Ramos (cell line): ENCODE data around the gene ATP4B.

ENCODE experiments used
- in situ Hi-C: fragments of 300-500 bp; cut with MboI; formaldehyde crosslinking; loops from one replicate; pipeline ENCODE4 v1.14.3; 2022; ENCODE audit warnings: low sequenced_read_pairs; ENCODE audit not compliant: unreplicated experiment

ATP4B gene

GRCh38 chr13:113656831-113657671, 947 bp downstream of the ATP4B start:
- in situ Hi-C loops = no loop called here

- in situ Hi-C loops = no loop called here
Observed at GRCh38 chr13:113656003-113656588, 1.9 kb downstream of the ATP4B start.

GRCh38 chr13:113655346-113656002, 2.5 kb downstream of the ATP4B start:
- in situ Hi-C loops = no loop called here

- in situ Hi-C loops = no loop called here
Observed at GRCh38 chr13:113654591-113655345, 3.2 kb downstream of the ATP4B start.

- in situ Hi-C loops = no loop called here
Observed at GRCh38 chr13:113654175-113654560, 3.8 kb downstream of the ATP4B start.

GRCh38 chr13:113653264-113654174, 4.5 kb downstream of the ATP4B start:
- in situ Hi-C loops = no loop called here

GRCh38 chr13:113652404-113653263, 5.4 kb downstream of the ATP4B start:
- in situ Hi-C loops = no loop called here

- in situ Hi-C loops = no loop called here
Observed at GRCh38 chr13:113651511-113652403, 6.2 kb downstream of the ATP4B start.

GRCh38 chr13:113650731-113651148, 7.3 kb downstream of the ATP4B start:
- in situ Hi-C loops = no loop called here

GRCh38 chr13:113650275-113650674, 7.7 kb downstream of the ATP4B start:
- in situ Hi-C loops = no loop called here

GRCh38 chr13:113649212-113649611, 8.8 kb downstream of the ATP4B start:
- in situ Hi-C loops = no loop called here

GRCh38 chr13:113648216-113648610, 9.8 kb downstream of the ATP4B start:
- in situ Hi-C loops = no loop called here

GRCh38 chr13:113647351-113648215, 10.4 kb downstream of the ATP4B start:
- in situ Hi-C loops = no loop called here

GRCh38 chr13:113646921-113647340, 11.1 kb downstream of the ATP4B start:
- in situ Hi-C loops = no loop called here

- in situ Hi-C loops = no loop called here
Observed at GRCh38 chr13:113646376-113646775, 11.6 kb downstream of the ATP4B start.

- in situ Hi-C loops = no loop called here
Observed at GRCh38 chr13:113645329-113645728, 12.7 kb downstream of the ATP4B start.

GRCh38 chr13:113644800-113645199, 13.2 kb downstream of the ATP4B start:
- in situ Hi-C loops = no loop called here
